Ovary (tissue), 3 donors: ENCODE results near the gene FRYL.

Experiments used
- CTCF ChIP-seq, 3 donors: fragments of 450-650 bp in 2 of 3; fragments of 200-600 bp in 1 of 3; IDR thresholded peaks; one replicate each; pipeline versions ENCODE4 v1.5.1 to v1.8.0; 2016 to 2022; ENCODE audit warnings: antibody characterized with exemption in 3 of 3, mild to moderate bottlenecking in 1 of 3
- POLR2A ChIP-seq: fragments of 450-650 bp; IDR thresholded peaks from one replicate; pipeline ENCODE4 v1.6.1; 2017; ENCODE audit warnings: antibody characterized with exemption, mild to moderate bottlenecking, moderate library complexity
- donor health status: DM: no; HTN: no; CAD: no.

- TF ChIP-seq CTCF (IDR thresholded peaks at IDR 0.05) (no peak), POLR2A (no peak)
Observed at GRCh38 chr4:48467891-48468290, 312.2 kb downstream of the FRYL start.
